Gastroesophageal sphincter (tissue), 4 donors: Measurements from ENCODE around the gene MMRN2. TPM values are rescaled to one million over a fixed set of nuclear protein-coding genes. Genes with fewer than 3 reads are reported as not detected.
"Not testable (repeated sequence)": the region's sequence is repeated elsewhere in the genome, so short reads cannot be mapped to it uniquely, and the experiment has no call there.

ENCODE experiments used
- ATAC-seq: fragments of 150-250 bp; one replicate; pipeline ENCODE4 v1.9.1; 2016; ENCODE audit warnings: mild to moderate bottlenecking, moderate library complexity
- H3K27ac ChIP-seq, 4 donors: fragments of 200-600 bp; sonication (generic) in 3 of 4; 1 replicate in 3 of 4; 2 replicates in 1 of 4; pipeline ENCODE4 v1.5.1; 2016 to 2019
- H3K27me3 ChIP-seq: fragments of 200-600 bp; sonication (generic); one replicate; pipeline ENCODE4 v1.5.1; 2019
- H3K36me3 ChIP-seq, 2 donors: fragments of 200-600 bp; sonication (generic); one replicate each; pipeline ENCODE4 v1.5.1; 2019; ENCODE audit warnings: control low read depth in 1 of 2
- H3K4me1 ChIP-seq, 3 donors: fragments of 200-600 bp; sonication (generic); 1 replicate in 2 of 3; 2 replicates in 1 of 3; pipeline ENCODE4 v1.5.1; 2016 to 2019; ENCODE audit warnings: control low read depth in 2 of 3
- H3K4me3 ChIP-seq, 2 donors: fragments of 200-600 bp; sonication (generic); one replicate each; pipeline ENCODE4 v1.5.1; 2019; ENCODE audit warnings: mild to moderate bottlenecking in 1 of 2, moderate library complexity in 1 of 2
- H3K9me3 ChIP-seq, 3 donors: fragments of 200-600 bp; sonication (generic); one replicate each; pipeline ENCODE4 v1.5.1; 2017 to 2019; ENCODE audit warnings: control low read depth in 2 of 3
- CTCF ChIP-seq, 4 experiments: fragments of 200-600 bp in 2 of 4; fragments of 450-650 bp in 2 of 4; sonication (generic) in 1 of 4; IDR thresholded peaks; one replicate each; pipeline ENCODE4 v1.5.1; 2017 to 2019; ENCODE audit warnings: antibody characterized with exemption in 4 of 4, mild to moderate bottlenecking in 2 of 4, moderate library complexity in 2 of 4
- EP300 ChIP-seq: sonication (generic); formaldehyde crosslinking; IDR thresholded peaks from one replicate; pipeline ENCODE4 v1.6.1; 2017; ENCODE audit warnings: antibody characterized with exemption, mild to moderate bottlenecking
- POLR2A ChIP-seq, 2 donors: fragments of 450-650 bp; IDR thresholded peaks; one replicate each; pipeline ENCODE4 v1.6.1; 2017; ENCODE audit warnings: antibody characterized with exemption in 2 of 2, mild to moderate bottlenecking in 2 of 2, moderate library complexity in 1 of 2
- POLR2AphosphoS5 ChIP-seq: sonication (generic); formaldehyde crosslinking; IDR thresholded peaks from one replicate; pipeline ENCODE4 v1.6.1; 2017; ENCODE audit warnings: antibody characterized with exemption
- WGBS, 2 donors: methylation state at CpG; one replicate each; pipeline ENCODE4 v1.1.5; 2018; ENCODE audit warnings: low coverage in 1 of 2; 5-methylcytosine and 5-hydroxymethylcytosine counted together
- total RNA-seq, 4 donors: library from RNA; depleted of rRNA; stranded (reverse); fragments of >200 nt; gene quantifications; one replicate each; pipeline ENCODE4 v1.1.0, GENCODE V29; 2016

The MMRN2 gene
- total RNA-seq, 4 donors from 2014 or later = 18.5 to 77.7 (median 42.2) TPM

- Histone ChIP-seq H3K27ac (peak overlapping the region in 1 of 4 donors; percentile 17), H3K4me1 (peaks cover 0 to 66% (median 8%) of the 10 kb centered on the region in 3 donors), H3K9me3 (no peaks in the 10 kb centered on the region), H3K36me3 (peaks cover 0 to 23% of the 10 kb centered on the region in 2 donors), H3K4me3 (no peak overlapping the region), H3K27me3 (peaks cover 4% of the 10 kb centered on the region)
- TF ChIP-seq EP300 (no peak), POLR2A (IDR thresholded peaks at IDR 0.05) (no peak), CTCF (IDR thresholded peaks at IDR 0.05) (no peak), POLR2AphosphoS5 (no peak)
- WGBS, 2 donors = 86% methylated on average over 2 of the region's 14 CpGs; no CpG with 5 or more reads in 1 of the 2 donors
- no peak for ATAC-seq
These were observed 15.4 kb downstream of the MMRN2 start for GRCh38 chr10:86941991-86942421.

GRCh38 chr10:86941426-86941825 is 16.0 kb downstream of the MMRN2 start:
- H3K4me1 ChIP-seq = peaks cover 0 to 63% (median 8%) of the 10 kb centered on the region in 3 donors
- no peak for TF ChIP-seq POLR2A (IDR thresholded peaks at IDR 0.05)
- no peak for TF ChIP-seq EP300
- TF ChIP-seq POLR2AphosphoS5 = no peak
- no peak for TF ChIP-seq CTCF (IDR thresholded peaks at IDR 0.05)
- no peaks in the 10 kb centered on the region for H3K9me3 ChIP-seq
- no peak overlapping the region for H3K27ac ChIP-seq
- 86 to 100% methylated on average over 1 to 2 of the region's 2 CpGs for WGBS, 2 donors
- H3K4me3 ChIP-seq = no peak overlapping the region
- H3K36me3 ChIP-seq = peaks cover 0 to 28% of the 10 kb centered on the region in 2 donors
- H3K27me3 ChIP-seq = peaks cover 4% of the 10 kb centered on the region
- no peak for ATAC-seq

- Histone ChIP-seq H3K9me3 (no peaks in the 10 kb centered on the region), H3K4me1 (peaks cover 0 to 56% (median 3%) of the 10 kb centered on the region in 3 donors), H3K36me3 (peaks cover 0 to 33% of the 10 kb centered on the region in 2 donors), H3K27me3 (peaks cover 4% of the 10 kb centered on the region), H3K27ac (no peak overlapping the region), H3K4me3 (no peak overlapping the region)
- ATAC-seq = no peak
- 100% methylated on average over 1 of the region's 6 CpGs; no CpG with 5 or more reads in 1 of the 2 donors for WGBS, 2 donors
- no peak for TF ChIP-seq CTCF (IDR thresholded peaks at IDR 0.05)
- TF ChIP-seq POLR2AphosphoS5 = no peak
- TF ChIP-seq POLR2A (IDR thresholded peaks at IDR 0.05) = no peak
- TF ChIP-seq EP300 = no peak
These were observed 16.7 kb downstream of the MMRN2 start for GRCh38 chr10:86940677-86941076.

- not testable (repeated sequence) for H3K27ac ChIP-seq, ATAC-seq, H3K4me3 ChIP-seq, H3K27me3 ChIP-seq, H3K9me3 ChIP-seq
- Histone ChIP-seq H3K4me1 (peaks cover 0 to 50% (median 3%) of the 10 kb centered on the region in 3 donors), H3K36me3 (peaks cover 0 to 33% of the 10 kb centered on the region in 2 donors)
- 80 to 81% methylated on average over 9 to 13 of the region's 16 CpGs for WGBS, 2 donors
These were observed 17.3 kb downstream of the MMRN2 start for GRCh38 chr10:86940076-86940475.

- H3K27ac ChIP-seq = peak overlapping the region in 1 of 4 donors; percentile 1
- ATAC-seq = no peak
- peaks cover 0 to 31% of the 10 kb centered on the region in 2 donors for H3K36me3 ChIP-seq
- no peaks in the 10 kb centered on the region for H3K9me3 ChIP-seq
- TF ChIP-seq CTCF (IDR thresholded peaks at IDR 0.05) (no peak), POLR2AphosphoS5 (no peak), POLR2A (IDR thresholded peaks at IDR 0.05) (no peak), EP300 (no peak)
- no CpG with 5 or more reads among the region's 2 CpGs for WGBS, 2 donors
- H3K4me1 ChIP-seq = peaks cover 0 to 41% (median 3%) of the 10 kb centered on the region in 3 donors
- peaks cover under 1% of the 10 kb centered on the region for H3K27me3 ChIP-seq
- H3K4me3 ChIP-seq = no peak overlapping the region
These were observed 19.2 kb downstream of the MMRN2 start for GRCh38 chr10:86938260-86938659.
